Memory B cell (primary cell): ENCODE data around the gene PEAR1.
A peak's percentile ranks its signal among the peaks of the same experiment; 100 is the strongest.

Source experiments
- ATAC-seq: fragments of 150-1000 bp; cut with Tn5 transposase; 2 replicates; pipeline ENCODE4 v1.10.0; 2021; ENCODE audit warnings: low read depth, mild to moderate bottlenecking, moderate library complexity
- DNase-seq, 2 donors: peaks; one replicate each; pipeline ENCODE4 v3.0.0; 2022; ENCODE audit warnings: low spot score in 2 of 2
- H3K27ac Mint-ChIP-seq: one replicate; pipeline ENCODE4 v1.8.0; 2022; ENCODE audit warnings: mild to moderate bottlenecking, moderate library complexity, mixed read lengths
- H3K27me3 Mint-ChIP-seq: one replicate; pipeline ENCODE4 v1.8.0; 2022; ENCODE audit warnings: mixed read lengths
- H3K36me3 Mint-ChIP-seq: one replicate; pipeline ENCODE4 v1.8.0; 2022; ENCODE audit warnings: mild to moderate bottlenecking, mixed read lengths
- H3K4me1 Mint-ChIP-seq: one replicate; pipeline ENCODE4 v1.8.0; 2022; ENCODE audit warnings: mixed read lengths
- H3K4me3 Mint-ChIP-seq: one replicate; pipeline ENCODE4 v1.8.0; 2022; ENCODE audit warnings: mild to moderate bottlenecking, moderate library complexity, mixed read lengths
- H3K9me3 Mint-ChIP-seq: one replicate; pipeline ENCODE4 v1.8.0; 2022; ENCODE audit warnings: mixed read lengths

PEAR1 gene

DNA sequence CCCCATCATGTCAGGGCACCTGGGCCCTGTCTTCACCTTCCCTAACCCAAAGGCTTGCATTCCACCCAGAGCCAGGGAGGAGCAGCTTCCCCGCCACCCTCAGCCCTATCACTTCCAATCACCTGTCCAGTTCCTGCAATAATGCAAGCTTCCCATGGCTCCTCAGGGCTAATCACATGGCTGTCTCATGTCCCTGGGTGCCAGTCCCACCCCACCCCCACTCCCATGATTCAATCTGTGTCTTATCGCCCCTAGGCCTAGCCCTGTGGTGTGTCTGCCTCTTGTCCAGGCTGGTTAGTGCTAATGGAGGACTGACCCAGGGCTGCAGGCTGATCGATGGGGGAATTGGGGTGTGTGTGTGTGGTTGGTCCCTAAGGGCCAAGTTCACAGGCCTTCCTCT is 11.0 kb upstream of the PEAR1 start:
- H3K4me3 Mint-ChIP-seq = no peak overlapping the region
- ATAC-seq = no peak
- no peaks in the 10 kb centered on the region for H3K36me3 Mint-ChIP-seq
- no peaks in the 10 kb centered on the region for H3K4me1 Mint-ChIP-seq
- peaks cover 30% of the 10 kb centered on the region for H3K27me3 Mint-ChIP-seq
- DNase-seq = no peak
- no peak overlapping the region for H3K27ac Mint-ChIP-seq
- H3K9me3 Mint-ChIP-seq = no peaks in the 10 kb centered on the region

DNA sequence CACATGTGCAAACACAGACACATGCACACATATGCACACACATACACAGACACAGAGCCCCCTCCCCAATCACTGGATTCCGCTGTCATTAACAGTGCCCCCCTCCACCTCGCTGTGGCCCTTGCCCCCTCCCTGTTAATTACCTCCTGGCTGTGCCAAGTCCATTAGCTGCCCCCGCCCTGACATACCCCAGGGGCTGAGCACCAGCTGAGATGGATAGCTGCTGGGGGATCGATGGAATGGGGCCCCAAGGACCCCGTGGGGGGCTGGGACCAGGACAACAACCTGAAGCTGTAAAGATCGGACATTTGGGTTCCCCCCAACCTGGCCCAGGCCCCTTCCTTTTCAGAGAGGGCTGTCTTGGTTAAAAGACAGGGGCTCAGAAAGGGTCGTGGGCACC is 9.6 kb upstream of the PEAR1 start:
- no peak for ATAC-seq
- no peak overlapping the region for H3K27ac Mint-ChIP-seq
- DNase-seq = no peak
- no peaks in the 10 kb centered on the region for H3K4me1 Mint-ChIP-seq
- H3K9me3 Mint-ChIP-seq = no peaks in the 10 kb centered on the region
- H3K36me3 Mint-ChIP-seq = no peaks in the 10 kb centered on the region
- H3K27me3 Mint-ChIP-seq = peaks cover 31% of the 10 kb centered on the region
- no peak overlapping the region for H3K4me3 Mint-ChIP-seq

DNA sequence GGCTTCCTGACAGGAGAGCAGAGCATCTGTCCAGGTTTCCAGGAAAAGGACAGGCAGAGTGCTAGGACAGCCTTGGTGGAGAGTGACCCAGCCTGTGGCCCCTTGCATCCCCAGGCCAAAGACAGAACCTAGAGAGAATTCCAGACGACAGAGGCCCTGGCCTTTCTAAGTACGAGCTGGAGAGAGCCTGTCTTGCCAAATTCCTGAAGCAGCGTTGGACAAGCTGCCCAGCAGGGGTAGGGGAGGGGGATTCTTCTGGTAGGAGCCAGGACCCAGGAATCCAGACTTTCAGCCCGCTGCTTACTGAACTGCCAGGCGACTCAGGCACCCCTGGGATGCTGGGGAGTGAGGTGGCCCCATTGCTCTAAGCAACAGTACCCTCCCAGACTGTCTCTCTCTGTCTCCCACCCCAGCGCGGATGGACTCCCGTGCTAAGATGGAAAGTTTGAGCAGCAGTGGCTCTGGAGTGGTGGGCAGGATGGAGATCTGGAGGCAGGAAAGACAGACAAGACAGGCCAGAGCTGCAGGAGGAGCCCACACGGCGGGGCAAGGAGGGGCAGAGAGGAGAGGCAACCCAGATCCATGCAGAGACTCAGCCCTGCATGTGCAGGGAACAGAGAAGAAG is 8.8 kb upstream of the PEAR1 start:
- H3K9me3 Mint-ChIP-seq = no peaks in the 10 kb centered on the region

DNA sequence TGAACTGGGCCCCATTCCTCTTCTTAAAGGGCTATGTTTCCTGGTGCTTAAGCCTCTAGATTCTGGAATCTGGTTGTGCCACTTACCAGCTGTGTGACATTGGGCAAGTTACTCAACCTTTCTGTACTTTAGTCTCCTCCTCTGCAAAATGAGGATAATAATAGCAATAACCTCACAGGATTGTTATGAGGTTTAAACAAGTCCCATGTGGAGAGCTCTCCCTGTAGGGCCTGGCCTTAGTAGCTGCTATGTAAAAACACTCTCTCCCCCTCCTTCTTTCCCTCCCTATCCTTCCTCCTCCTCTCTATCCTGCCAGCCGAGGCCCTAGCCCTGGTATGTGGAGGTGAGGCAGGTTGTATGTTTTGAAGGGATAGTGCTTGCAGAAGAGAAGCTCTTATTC is 8.2 kb upstream of the PEAR1 start:
- ATAC-seq (no peak), DNase-seq (no peak)
- H3K4me3 Mint-ChIP-seq = no peak overlapping the region
- no peaks in the 10 kb centered on the region for H3K9me3 Mint-ChIP-seq
- peaks cover 2% of the 10 kb centered on the region for H3K4me1 Mint-ChIP-seq
- no peaks in the 10 kb centered on the region for H3K36me3 Mint-ChIP-seq
- no peak overlapping the region for H3K27ac Mint-ChIP-seq
- peaks cover 31% of the 10 kb centered on the region for H3K27me3 Mint-ChIP-seq

More for the DNA sequence above, 8.8 kb upstream of the PEAR1 start:
- ATAC-seq (no peak), DNase-seq (no peak)
- Mint-ChIP-seq H3K4me3 (no peak overlapping the region), H3K27me3 (peaks cover 33% of the 10 kb centered on the region), H3K36me3 (no peaks in the 10 kb centered on the region), H3K27ac (no peak overlapping the region), H3K4me1 (no peaks in the 10 kb centered on the region)

DNA sequence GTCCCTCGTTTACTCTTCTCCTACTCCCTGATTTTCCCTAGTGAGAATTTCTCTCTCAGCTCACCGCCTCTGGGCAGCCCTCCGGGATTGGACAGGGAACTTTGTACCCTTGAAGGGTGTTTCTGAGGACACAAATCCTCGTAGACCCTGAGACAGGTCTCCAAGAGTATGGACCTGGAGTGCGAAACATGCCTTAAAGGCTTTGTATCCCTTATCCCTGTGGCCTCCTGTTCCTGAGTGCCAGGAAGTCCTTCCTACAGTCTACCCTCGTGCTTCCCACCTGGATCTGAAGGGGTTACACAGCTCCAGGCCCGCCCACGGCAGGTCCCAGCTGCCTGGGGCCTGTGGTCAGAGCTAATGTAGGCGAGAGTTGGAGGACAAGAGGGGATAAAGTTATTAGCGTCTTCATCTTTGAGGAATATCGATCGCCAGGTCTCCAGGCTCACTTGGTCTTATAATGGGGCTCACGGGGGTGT is 7.6 kb upstream of the PEAR1 start:
- Mint-ChIP-seq H3K27ac (no peak overlapping the region), H3K4me1 (peaks cover 3% of the 10 kb centered on the region), H3K27me3 (peaks cover 31% of the 10 kb centered on the region), H3K36me3 (no peaks in the 10 kb centered on the region), H3K4me3 (no peak overlapping the region), H3K9me3 (no peaks in the 10 kb centered on the region)
- no peak for DNase-seq
- ATAC-seq = no peak

DNA sequence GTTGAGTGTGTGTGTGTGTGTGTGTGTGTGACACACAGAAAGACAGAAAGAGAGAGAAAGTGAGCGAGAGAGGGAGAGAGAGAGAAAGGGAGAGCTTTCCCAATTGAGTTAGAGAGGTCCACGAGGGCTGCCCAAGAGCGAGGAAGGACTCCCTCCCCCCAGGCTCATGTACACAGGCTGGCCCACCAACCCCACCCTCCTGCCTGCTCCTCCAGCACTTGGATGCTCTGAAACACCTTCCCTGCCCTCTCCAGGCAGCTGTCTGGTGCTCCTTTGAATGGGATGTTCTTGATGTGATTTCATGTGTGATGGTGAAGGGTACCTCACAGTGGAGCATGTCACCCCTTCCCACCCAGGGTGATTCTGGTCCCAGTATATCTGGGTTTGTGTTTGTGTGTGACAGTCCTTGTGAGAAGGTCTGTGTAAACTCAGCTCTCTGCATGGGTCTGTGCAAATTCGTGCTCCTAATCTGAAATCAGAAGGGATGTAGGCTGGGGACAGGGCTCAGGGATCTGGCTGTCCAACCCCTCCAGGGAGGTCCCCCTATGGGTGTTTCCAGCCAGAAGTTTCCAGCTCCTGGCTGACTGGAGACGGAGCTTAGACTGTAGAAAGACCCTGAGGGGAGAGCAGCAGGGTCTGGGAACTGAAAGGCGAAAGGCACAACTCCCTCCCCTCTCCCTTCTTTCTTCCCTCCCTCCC is 6.8 kb upstream of the PEAR1 start:
- H3K4me1 Mint-ChIP-seq = peaks cover 3% of the 10 kb centered on the region
- H3K27ac Mint-ChIP-seq = no peak overlapping the region
- no peaks in the 10 kb centered on the region for H3K36me3 Mint-ChIP-seq
- ATAC-seq (no peak), DNase-seq (no peak)
- peaks cover 29% of the 10 kb centered on the region for H3K27me3 Mint-ChIP-seq
- H3K4me3 Mint-ChIP-seq = no peak overlapping the region
- no peaks in the 10 kb centered on the region for H3K9me3 Mint-ChIP-seq

DNA sequence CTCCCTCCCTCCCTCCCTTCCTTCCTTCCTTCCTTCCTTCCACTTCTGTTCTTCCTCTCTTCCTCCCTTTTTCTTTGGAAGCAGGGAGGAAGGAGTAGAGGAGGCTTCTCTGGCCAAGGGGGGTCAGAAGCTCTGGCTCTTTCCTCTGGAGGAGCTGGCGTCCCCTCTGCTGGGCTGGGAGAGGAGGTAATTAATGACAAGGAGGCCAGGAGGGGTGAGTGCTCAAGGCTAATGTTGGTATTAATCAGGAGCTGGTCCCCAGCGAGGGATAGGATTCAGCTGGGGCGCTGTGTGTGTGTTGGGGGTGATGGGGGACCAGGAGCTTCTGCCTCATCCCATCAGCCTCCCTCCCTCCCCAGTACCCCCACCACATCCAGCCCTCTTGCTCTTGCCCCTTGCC is 6.2 kb upstream of the PEAR1 start:
- Mint-ChIP-seq H3K4me1 (peaks cover 3% of the 10 kb centered on the region), H3K4me3 (no peak overlapping the region), H3K27ac (no peak overlapping the region), H3K9me3 (no peaks in the 10 kb centered on the region), H3K36me3 (no peaks in the 10 kb centered on the region), H3K27me3 (peaks cover 28% of the 10 kb centered on the region)
- DNase-seq (no peak), ATAC-seq (no peak)

DNA sequence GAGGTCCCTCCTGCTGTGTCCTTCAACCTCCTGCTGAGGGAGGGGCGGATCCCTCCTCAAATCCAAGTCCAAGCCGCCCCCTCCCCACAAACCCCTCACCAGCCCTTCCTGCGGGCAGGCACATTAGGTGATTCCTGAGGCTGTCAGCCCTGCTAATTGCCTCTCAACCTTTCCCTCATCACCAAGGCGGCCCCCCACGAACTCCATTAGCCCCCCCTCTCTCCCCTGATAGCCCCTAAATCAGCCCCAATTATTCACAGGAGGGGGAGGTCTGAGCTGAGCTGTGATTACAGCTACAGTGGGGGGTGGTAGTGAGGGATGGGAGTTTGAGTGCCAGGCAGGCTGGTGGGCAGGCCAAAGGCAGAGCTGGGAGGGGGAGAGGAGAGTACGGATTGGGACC is 5.8 kb upstream of the PEAR1 start:
- Mint-ChIP-seq H3K4me3 (no peak overlapping the region), H3K9me3 (no peaks in the 10 kb centered on the region), H3K4me1 (peaks cover 3% of the 10 kb centered on the region), H3K27me3 (peaks cover 26% of the 10 kb centered on the region), H3K27ac (no peak overlapping the region), H3K36me3 (no peaks in the 10 kb centered on the region)
- ATAC-seq (no peak), DNase-seq (no peak)

DNA sequence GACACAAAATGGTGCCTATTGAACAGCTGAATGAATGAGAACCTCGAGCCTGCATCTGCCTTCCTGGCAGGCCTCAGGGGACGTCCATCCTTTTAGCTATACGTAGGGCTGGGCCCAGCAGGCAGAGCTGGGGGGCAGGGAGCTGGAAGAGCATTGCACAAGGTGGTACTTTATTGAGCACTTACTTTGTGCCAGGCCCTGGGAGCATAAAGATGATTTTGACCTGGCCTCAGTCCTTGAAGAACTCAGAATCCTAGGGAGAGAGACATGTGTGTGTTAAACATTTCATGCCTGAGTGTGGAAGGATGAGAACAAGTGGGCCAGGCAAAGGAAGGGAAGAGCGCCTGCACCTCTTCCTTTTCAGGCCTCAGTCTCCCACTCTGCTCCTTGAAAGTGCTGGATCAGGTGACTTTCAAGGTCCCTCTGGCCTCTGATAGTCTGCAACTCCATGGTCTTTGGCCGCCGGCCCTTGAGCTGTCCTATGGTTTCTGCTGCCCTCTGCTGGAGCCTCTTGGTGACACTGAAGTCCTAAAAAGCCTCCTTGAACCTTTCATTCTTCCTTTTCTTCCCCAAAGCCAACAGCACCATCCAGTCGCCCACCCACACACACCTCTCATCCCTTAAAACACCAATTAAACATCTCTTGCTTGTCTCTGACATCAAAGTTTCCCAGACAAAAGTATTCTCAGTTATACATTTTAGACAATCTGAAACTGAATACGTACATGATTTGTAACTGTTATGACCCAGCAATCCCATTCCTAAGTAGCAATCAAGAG is 3.5 kb upstream of the PEAR1 start:
- peak; percentile 26 for ATAC-seq
- Mint-ChIP-seq H3K4me3 (no peak overlapping the region), H3K27ac (no peak overlapping the region)

DNA sequence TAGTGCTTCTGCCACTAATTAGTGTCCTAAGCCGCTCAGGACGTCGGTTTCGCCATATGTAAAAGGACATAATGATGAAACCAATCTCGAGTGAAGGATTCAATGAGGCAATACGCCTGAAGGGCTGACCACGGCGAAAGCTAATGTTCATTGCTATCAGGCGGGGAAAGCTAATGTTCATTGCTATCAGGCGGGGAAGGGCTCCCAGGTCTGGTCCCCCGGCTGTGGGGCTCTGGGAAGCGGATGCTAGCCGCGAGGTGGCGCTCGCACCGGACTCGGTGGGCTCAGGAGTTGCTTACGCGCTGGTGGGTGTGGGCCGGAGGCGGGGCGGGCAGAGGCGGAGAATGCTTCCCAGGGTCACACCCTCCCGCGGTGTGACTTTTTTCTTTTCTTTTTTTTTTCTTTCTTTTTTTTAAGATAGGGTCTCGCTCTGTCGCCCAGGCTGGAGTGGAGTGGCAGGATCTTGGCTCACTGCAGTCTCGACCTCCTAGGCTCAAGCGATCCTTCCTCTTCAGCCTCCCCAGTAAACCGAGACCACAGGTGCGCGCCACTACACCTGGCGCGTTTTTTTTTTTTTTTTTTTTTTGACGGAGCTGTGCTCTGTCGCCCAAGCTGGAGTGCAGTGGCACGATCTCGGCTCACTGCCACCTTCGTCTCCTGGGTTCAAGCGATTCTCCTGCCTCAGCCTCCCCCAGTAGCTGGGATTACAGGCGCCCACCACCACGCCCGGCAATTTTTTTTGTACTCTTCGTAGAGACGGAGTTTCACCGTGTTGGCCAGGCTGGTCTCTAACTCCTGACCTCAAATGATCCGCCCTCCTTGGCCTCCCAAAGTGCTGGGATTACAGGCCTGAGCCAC is 1.1 kb upstream of the PEAR1 start:
- Mint-ChIP-seq H3K4me1 (peaks cover 3% of the 10 kb centered on the region), H3K9me3 (no peaks in the 10 kb centered on the region), H3K27me3 (peaks cover 22% of the 10 kb centered on the region), H3K36me3 (no peaks in the 10 kb centered on the region), H3K4me3 (peak overlapping the region; percentile 43), H3K27ac (no peak overlapping the region)
- peak; percentile 91 for ATAC-seq
- DNase-seq = peak; percentile 56 to 70

More for the DNA sequence above, 3.5 kb upstream of the PEAR1 start:
- Mint-ChIP-seq H3K9me3 (no peaks in the 10 kb centered on the region), H3K27me3 (peaks cover 22% of the 10 kb centered on the region), H3K4me1 (peaks cover 3% of the 10 kb centered on the region), H3K36me3 (no peaks in the 10 kb centered on the region)
- peak; percentile 47 to 56 for DNase-seq

DNA sequence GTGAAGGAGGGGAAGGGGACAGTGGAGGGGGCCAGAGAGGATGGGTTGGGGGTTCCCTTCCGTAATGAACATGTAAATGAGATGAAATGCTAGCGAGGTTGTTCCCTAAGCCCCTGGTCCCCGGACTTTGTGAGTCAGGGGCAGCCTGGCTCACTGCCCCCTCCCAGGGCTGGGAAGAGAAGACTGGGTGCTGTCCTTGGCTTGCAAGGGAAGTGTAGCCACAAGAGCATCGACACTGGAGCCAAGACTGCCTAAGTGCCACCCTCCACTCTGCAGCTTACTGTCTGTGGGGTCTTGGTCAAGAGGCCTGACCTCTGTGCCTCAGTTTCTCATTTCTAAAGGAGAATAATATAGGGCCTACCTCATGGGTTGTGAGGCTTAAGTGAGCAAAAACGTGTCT is 483 bp downstream of the PEAR1 start:
- no peak overlapping the region for H3K4me3 Mint-ChIP-seq
- H3K27ac Mint-ChIP-seq = no peak overlapping the region
- no peak for DNase-seq
- no peaks in the 10 kb centered on the region for H3K9me3 Mint-ChIP-seq
- H3K27me3 Mint-ChIP-seq = peaks cover 22% of the 10 kb centered on the region
- no peak for ATAC-seq
- no peaks in the 10 kb centered on the region for H3K36me3 Mint-ChIP-seq
- H3K4me1 Mint-ChIP-seq = peaks cover 3% of the 10 kb centered on the region

DNA sequence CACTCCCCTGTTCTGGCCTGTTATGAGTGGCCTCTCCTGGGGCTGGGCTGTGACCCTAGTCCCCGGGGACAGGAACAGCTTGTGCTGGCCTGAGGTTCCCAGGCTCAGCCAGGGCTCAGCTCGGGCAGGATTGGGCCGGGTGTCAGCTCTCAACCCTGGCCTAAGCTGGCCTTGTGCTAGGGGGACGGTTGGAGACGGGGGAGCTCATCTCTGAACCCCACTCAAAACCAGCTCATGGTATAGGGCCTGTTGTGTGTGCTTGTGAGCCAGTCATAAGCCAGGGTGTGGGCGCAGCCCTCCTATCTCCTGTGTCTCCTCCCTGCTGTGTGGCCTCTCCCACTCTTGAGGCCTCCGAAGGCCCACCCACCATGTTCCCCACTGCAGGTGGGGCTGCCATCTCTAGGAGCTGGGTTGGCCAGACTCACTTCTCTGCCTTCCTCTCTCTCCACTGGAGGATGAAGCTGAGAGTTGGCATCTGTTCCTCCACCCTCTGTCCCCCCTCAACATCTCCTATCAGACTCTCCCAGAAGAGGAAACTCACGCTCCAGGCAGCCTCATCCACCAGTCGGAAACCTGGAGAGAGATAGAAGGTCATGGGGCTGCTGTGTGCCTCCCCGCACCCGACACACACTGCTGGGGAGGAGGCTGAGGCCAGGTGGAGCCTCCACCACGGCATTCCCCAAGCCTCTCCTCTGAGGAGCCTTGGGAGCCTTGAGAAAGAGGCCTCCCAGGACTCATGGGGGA is 1.4 kb downstream of the PEAR1 start:
- Mint-ChIP-seq H3K9me3 (no peaks in the 10 kb centered on the region), H3K4me1 (peaks cover 3% of the 10 kb centered on the region), H3K27ac (no peak overlapping the region), H3K27me3 (peaks cover 23% of the 10 kb centered on the region), H3K4me3 (no peak overlapping the region), H3K36me3 (no peaks in the 10 kb centered on the region)
- no peak for ATAC-seq
- DNase-seq = no peak

DNA sequence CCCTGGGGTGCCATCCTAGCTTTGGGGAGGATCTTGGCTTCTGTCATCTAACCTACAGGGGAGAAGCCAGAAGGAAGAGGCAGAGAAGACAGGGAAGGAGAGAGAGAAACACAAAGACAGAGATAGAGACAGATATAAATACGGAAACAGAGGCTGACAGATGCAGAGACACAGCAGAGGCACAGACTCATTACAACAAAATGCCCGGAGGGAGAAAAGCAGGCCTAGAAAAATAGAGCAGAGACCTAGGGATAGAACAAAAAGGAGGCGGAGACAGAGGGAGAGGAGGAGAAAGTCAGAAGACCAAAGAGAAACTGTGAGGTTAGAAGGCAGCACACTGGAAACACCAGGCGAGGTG is 1.9 kb downstream of the PEAR1 start:
- Mint-ChIP-seq H3K27me3 (peaks cover 23% of the 10 kb centered on the region), H3K27ac (no peak overlapping the region), H3K9me3 (no peaks in the 10 kb centered on the region), H3K4me1 (no peaks in the 10 kb centered on the region), H3K4me3 (no peak overlapping the region), H3K36me3 (no peaks in the 10 kb centered on the region)
- DNase-seq (no peak), ATAC-seq (no peak)
